GM18867 (cell line): ENCODE results near the gene HEMGN.

Source experiments
- ATAC-seq: cut with Tn5 transposase; IDR thresholded peaks from one replicate; pipeline ENCODE4 v1.9.1; 2021; ENCODE audit warnings: mild to moderate bottlenecking, moderate library complexity; ENCODE audit not compliant: unreplicated experiment

HEMGN gene

GRCh38 chr9:97900738-97901565 is 37.0 kb downstream of the HEMGN start:
- no peak for ATAC-seq

- no peak for ATAC-seq
Observed at GRCh38 chr9:97900103-97900737, 37.8 kb downstream of the HEMGN start.

GRCh38 chr9:97895695-97896332 is 42.2 kb downstream of the HEMGN start:
- ATAC-seq, result no peak

- ATAC-seq, result no peak
Observed at GRCh38 chr9:97895211-97895610, 42.8 kb downstream of the HEMGN start.

GRCh38 chr9:97892421-97892820 is 45.6 kb downstream of the HEMGN start:
- ATAC-seq, result no peak

- no peak for ATAC-seq
Observed at GRCh38 chr9:97891736-97892135, 46.2 kb downstream of the HEMGN start.

GRCh38 chr9:97889941-97890887 is 47.8 kb downstream of the HEMGN start:
- no peak for ATAC-seq

- ATAC-seq, result no peak
Observed at GRCh38 chr9:97880336-97880735, 57.6 kb downstream of the HEMGN start.
